A673 (cell line): Measurements from ENCODE around the gene PACRG.

Experiments
- EZH2 ChIP-seq: fragments of 200-600 bp; sonication (generic); IDR thresholded peaks from 2 replicates; pipeline ENCODE4 v1.6.1; 2017; ENCODE audit warnings: borderline replicate concordance, low read depth, mild to moderate bottlenecking, mixed read lengths, antibody characterized with exemption, low read length; ENCODE audit not compliant: poor library complexity, severe bottlenecking
- TF ChIP-seq, protein P1 (sequence below): fragments of 300-800, 200-600 bp; sonication (generic); conservative IDR thresholded peaks from 2 replicates; pipeline ENCODE4 v1.5.1; 2017; ENCODE audit warnings: low read depth, mild to moderate bottlenecking, antibody characterized with exemption, low read length, moderate library complexity, mixed read lengths

DNA sequence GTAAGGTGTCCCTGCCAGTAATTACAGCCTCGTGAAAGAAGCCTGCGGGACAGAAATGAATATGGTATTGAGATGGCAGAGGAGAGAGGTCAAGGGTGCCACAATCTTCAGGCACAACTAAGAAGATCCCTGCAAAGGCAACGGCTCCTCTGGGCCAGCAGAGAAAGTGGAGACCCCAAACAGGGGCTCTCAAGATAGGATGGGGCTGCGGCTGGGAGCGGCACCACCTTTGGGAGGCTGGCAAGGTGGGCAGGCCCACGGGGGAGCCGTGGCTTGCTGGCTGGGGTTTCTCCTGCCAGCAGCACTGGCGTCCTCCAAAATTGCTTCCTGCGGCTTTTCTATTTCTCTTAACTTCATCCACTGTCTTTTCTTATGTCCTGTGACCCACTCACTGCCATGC, 503.1 kb downstream of the PACRG start:
- no peak for TF ChIP-seq EZH2
- TF ChIP-seq, protein P1, sequence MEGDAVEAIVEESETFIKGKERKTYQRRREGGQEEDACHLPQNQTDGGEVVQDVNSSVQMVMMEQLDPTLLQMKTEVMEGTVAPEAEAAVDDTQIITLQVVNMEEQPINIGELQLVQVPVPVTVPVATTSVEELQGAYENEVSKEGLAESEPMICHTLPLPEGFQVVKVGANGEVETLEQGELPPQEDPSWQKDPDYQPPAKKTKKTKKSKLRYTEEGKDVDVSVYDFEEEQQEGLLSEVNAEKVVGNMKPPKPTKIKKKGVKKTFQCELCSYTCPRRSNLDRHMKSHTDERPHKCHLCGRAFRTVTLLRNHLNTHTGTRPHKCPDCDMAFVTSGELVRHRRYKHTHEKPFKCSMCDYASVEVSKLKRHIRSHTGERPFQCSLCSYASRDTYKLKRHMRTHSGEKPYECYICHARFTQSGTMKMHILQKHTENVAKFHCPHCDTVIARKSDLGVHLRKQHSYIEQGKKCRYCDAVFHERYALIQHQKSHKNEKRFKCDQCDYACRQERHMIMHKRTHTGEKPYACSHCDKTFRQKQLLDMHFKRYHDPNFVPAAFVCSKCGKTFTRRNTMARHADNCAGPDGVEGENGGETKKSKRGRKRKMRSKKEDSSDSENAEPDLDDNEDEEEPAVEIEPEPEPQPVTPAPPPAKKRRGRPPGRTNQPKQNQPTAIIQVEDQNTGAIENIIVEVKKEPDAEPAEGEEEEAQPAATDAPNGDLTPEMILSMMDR, result no peak
